Measurements from ENCODE around the gene SAP25.

GRCh38 chr7:100599911-100600729 lies 26.4 kb upstream of the SAP25 start:
- no peak for TF ChIP-seq CTCF (IDR thresholded peaks at IDR 0.05)
- no peak for TF ChIP-seq POLR2AphosphoS5 (IDR thresholded peaks at IDR 0.05)

Data from prostate gland (tissue), 2 donors.